ENCODE results near the gene ERMAP. TPM values are rescaled to one million over a fixed set of nuclear protein-coding genes. Genes with fewer than 3 reads are reported as not detected.

ERMAP gene
- total RNA-seq, 4 donors from 2014 or later = 12.5 to 30.7 (median 14.1) TPM

GRCh38 chr1:42769811-42770210 lies 47.1 kb upstream of the ERMAP start:
- peaks cover 15 to 35% (median 16%) of the 10 kb centered on the region in 4 donors for H3K4me1 ChIP-seq
- peaks cover 0 to 11% (median 3%) of the 10 kb centered on the region in 4 donors for H3K36me3 ChIP-seq
- 94 to 97% methylated on average over 2 to 3 of the region's 3 CpGs for WGBS, 2 donors (ENCODE audit: low coverage in 1 of 2)
- TF ChIP-seq POLR2AphosphoS5 (IDR thresholded peaks at IDR 0.05) = no peak
- no peak for TF ChIP-seq CTCF (IDR thresholded peaks at IDR 0.05)
- TF ChIP-seq EP300 (IDR thresholded peaks at IDR 0.05; ENCODE audit: low read depth) = no peak
- TF ChIP-seq POLR2A (IDR thresholded peaks at IDR 0.05) = no peak
- no peak for DNase-seq
- intact Hi-C loops (cut with DNase I; ENCODE audit: low total_unique reads) = loop anchor here (10.0 kb wide), 2 partner anchors 75 to 435 kb away; partner anchors contain the start of genes FOXJ3 and ZNF691
- no peak overlapping the region for H3K27ac ChIP-seq
- no peaks in the 10 kb centered on the region for H3K27me3 ChIP-seq
- in situ Hi-C loops (cut with MboI; ENCODE audit: low pct_ligation_motif_present in 1 of 4, low pct_unique_long_range_greater_than_20kb in 1 of 4, low sequenced_read_pairs in 3 of 4) = loop anchor here (10.0 to 25.0 kb wide), 3 partner anchors 305 to 435 kb away; partner anchors contain the start of gene FOXJ3 (in 3 of the 4)
- H3K9me3 ChIP-seq = no peaks in the 10 kb centered on the region
- H3K4me3 ChIP-seq = no peak overlapping the region

- no peak overlapping the region for H3K4me3 ChIP-seq
- H3K9me3 ChIP-seq = no peaks in the 10 kb centered on the region
- H3K27ac ChIP-seq = no peak overlapping the region
- intact Hi-C loops (cut with DNase I; ENCODE audit: low total_unique reads) = loop anchor here (10.0 kb wide), 1 partner anchor 71 kb away; the partner anchor contains the start of gene ZNF691
- no peak for DNase-seq
- peaks cover 0 to 16% (median 4%) of the 10 kb centered on the region in 4 donors for H3K4me1 ChIP-seq
- H3K36me3 ChIP-seq = peaks cover 0 to 36% (median 16%) of the 10 kb centered on the region in 4 donors
- H3K27me3 ChIP-seq = no peaks in the 10 kb centered on the region
- 45 to 48% methylated on average over 2 of the region's 2 CpGs for WGBS, 2 donors (ENCODE audit: low coverage in 1 of 2)
- in situ Hi-C loops (cut with MboI; ENCODE audit: low pct_ligation_motif_present in 1 of 4, low pct_unique_long_range_greater_than_20kb in 1 of 4, low sequenced_read_pairs in 3 of 4) = loop anchor here in 3 of 4 donors (10.0 to 25.0 kb wide), 2 partner anchors 301 to 436 kb away; partner anchors contain the start of gene FOXJ3 (in 2 of the 3)
- TF ChIP-seq EP300 (IDR thresholded peaks at IDR 0.05; ENCODE audit: low read depth) (no peak), POLR2AphosphoS5 (IDR thresholded peaks at IDR 0.05) (no peak), CTCF (IDR thresholded peaks at IDR 0.05) (no peak), POLR2A (IDR thresholded peaks at IDR 0.05) (no peak)
Observed at GRCh38 chr1:42773420-42773819, 43.5 kb upstream of the ERMAP start.

GRCh38 chr1:42774928-42775526 lies 41.9 kb upstream of the ERMAP start:
- peaks cover 0 to under 1% (median 0%) of the 10 kb centered on the region in 4 donors for H3K4me1 ChIP-seq

More at GRCh38 chr1:42774928-42775526, 41.9 kb upstream of the ERMAP start:
- no peak overlapping the region for H3K4me3 ChIP-seq
- no peaks in the 10 kb centered on the region for H3K27me3 ChIP-seq
- no peak overlapping the region for H3K27ac ChIP-seq
- 80 to 92% methylated on average over 2 to 5 of the region's 5 CpGs for WGBS, 2 donors (ENCODE audit: low coverage in 1 of 2)
- H3K9me3 ChIP-seq = no peaks in the 10 kb centered on the region
- in situ Hi-C loops (cut with MboI; ENCODE audit: low pct_ligation_motif_present in 1 of 4, low pct_unique_long_range_greater_than_20kb in 1 of 4, low sequenced_read_pairs in 3 of 4) (loop anchor here in 3 of 4 donors (10.0 to 25.0 kb wide), 3 partner anchors 287 to 438 kb away; partner anchors contain the start of gene FOXJ3 (in 2 of the 3)), intact Hi-C loops (cut with DNase I; ENCODE audit: low total_unique reads) (loop anchor here (10.0 kb wide), 1 partner anchor 70 kb away; the partner anchor contains the start of gene ZNF691)
- H3K36me3 ChIP-seq = peaks cover 0 to 36% (median 16%) of the 10 kb centered on the region in 4 donors
- no peak for TF ChIP-seq CTCF (IDR thresholded peaks at IDR 0.05)
- TF ChIP-seq POLR2AphosphoS5 (IDR thresholded peaks at IDR 0.05) = no peak
- no peak for TF ChIP-seq EP300 (IDR thresholded peaks at IDR 0.05; ENCODE audit: low read depth)
- TF ChIP-seq POLR2A (IDR thresholded peaks at IDR 0.05) = no peak
- DNase-seq = no peak
